GM12878 (cell line): ENCODE measurements around the gene SETD5.

Experiments used
- CHD1 ChIP-seq: IDR thresholded peaks from 2 replicates; pipeline ENCODE4 v1.6.1; 2012; ENCODE audit warnings: low read depth, low read length, improper control_type of control experiment
- CTCF ChIP-seq, 3 experiments: IDR thresholded peaks in 2 of 3; conservative IDR thresholded peaks in 1 of 3; 2 replicates each; pipeline ENCODE4 v1.5.1; 2011; ENCODE audit warnings: low read depth in 3 of 3, low read length in 3 of 3, mild to moderate bottlenecking in 3 of 3, control low read depth in 2 of 3, moderate library complexity in 2 of 3, inconsistent platforms in 1 of 3, mixed read lengths in 1 of 3; ENCODE audit not compliant: control insufficient read depth in 2 of 3, insufficient read depth in 1 of 3; ENCODE audit errors: extremely low read depth in 1 of 3
- EED ChIP-seq: sonication (generic); IDR thresholded peaks from 2 replicates; pipeline ENCODE4 v1.6.1; 2016; ENCODE audit warnings: antibody characterized with exemption, low read depth
- HDAC2 ChIP-seq: fragments of 200-600 bp; sonication (generic); IDR thresholded peaks from 2 replicates; pipeline ENCODE4 v1.6.1; 2017
- NFIC ChIP-seq: IDR thresholded peaks from 2 replicates; pipeline ENCODE4 v1.6.1; 2012; ENCODE audit warnings: low read depth, mild to moderate bottlenecking, inconsistent platforms, low read length, moderate library complexity
- POLR2AphosphoS2 ChIP-seq: IDR thresholded peaks from 2 replicates; pipeline ENCODE4 v1.6.1; 2011; ENCODE audit warnings: low read depth, mild to moderate bottlenecking, low read length, improper control_type of control experiment, moderate library complexity
- POLR2AphosphoS5 ChIP-seq: IDR thresholded peaks from 2 replicates; pipeline ENCODE4 v1.6.1; 2011; ENCODE audit warnings: mild to moderate bottlenecking, low read length, inconsistent platforms
- RAD21 ChIP-seq: IDR thresholded peaks from 2 replicates; pipeline ENCODE4 v1.6.1; 2011; ENCODE audit warnings: mild to moderate bottlenecking, low read depth, low read length, moderate library complexity; ENCODE audit not compliant: insufficient read depth
- RFX5 ChIP-seq: IDR thresholded peaks from 2 replicates; pipeline ENCODE4 v1.6.1; 2011; ENCODE audit warnings: low read depth, low read length, improper control_type of control experiment
- SP1 ChIP-seq: IDR thresholded peaks from one replicate; pipeline ENCODE4 v1.6.1; 2011; ENCODE audit warnings: low read depth, low read length
- STAT1 ChIP-seq: fragments of 450-650 bp; conservative IDR thresholded peaks from 2 replicates; pipeline ENCODE4 v1.6.1; 2014; ENCODE audit warnings: antibody characterized with exemption, mild to moderate bottlenecking
- TARDBP ChIP-seq: IDR thresholded peaks from 2 replicates; pipeline ENCODE4 v1.6.1; 2016; ENCODE audit warnings: borderline replicate concordance
- ZNF384 ChIP-seq: IDR thresholded peaks from 2 replicates; pipeline ENCODE4 v1.6.1; 2012; ENCODE audit warnings: low read depth, mild to moderate bottlenecking, low read length, improper control_type of control experiment, borderline replicate concordance

- TF ChIP-seq TARDBP (no peak), RFX5 (no peak), POLR2AphosphoS5 (peak; percentile 72; the same call in 1 of the 2 replicates), STAT1 (no peak), CTCF (IDR thresholded peaks at IDR 0.05 in 2 of 3, conservative IDR thresholded peaks at IDR 0.05 in 1 of 3; ENCODE audit: control insufficient read depth in 2 of 3, extremely low read depth in 1 of 3, insufficient read depth in 1 of 3, low read depth in 3 of 3, low read length in 3 of 3) (no peak), RAD21 (no peak), POLR2AphosphoS2 (no peak), NFIC (no peak), SP1 (no peak), CHD1 (no peak), HDAC2 (no peak), ZNF384 (no peak), EED (no peak)
Observed at GRCh38 chr3:9398700-9399336, 1.4 kb downstream of the SETD5 start.
